HG03045 (cell line): Measurements from ENCODE around the gene ZFC3H1.
"Not testable (repeated sequence)": the region's sequence is repeated elsewhere in the genome, so short reads cannot be mapped to it uniquely, and the experiment has no call there.

Experiments
- ATAC-seq: cut with Tn5 transposase; IDR thresholded peaks from one replicate; pipeline ENCODE4 v1.9.1; 2021; ENCODE audit warnings: mild to moderate bottlenecking, moderate library complexity; ENCODE audit not compliant: unreplicated experiment

Gene ZFC3H1

DNA sequence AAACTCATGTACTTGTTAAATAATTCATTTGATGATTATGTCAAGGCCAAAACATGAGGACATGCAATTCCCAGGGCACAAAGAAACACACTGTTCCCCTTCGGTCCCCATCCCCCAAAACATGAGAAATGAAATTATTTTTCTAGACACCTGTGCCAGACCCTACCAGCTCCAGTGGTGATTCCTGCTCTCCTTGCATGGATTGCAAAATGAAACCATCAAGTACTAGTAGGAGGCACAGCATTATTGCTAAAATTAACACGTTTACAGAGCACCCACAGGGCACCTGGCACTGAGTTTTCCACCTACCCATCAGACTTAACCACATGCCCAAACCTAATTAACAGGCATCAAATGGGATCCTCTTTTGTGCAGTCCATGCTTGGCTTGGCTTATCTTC, 76.6 kb downstream of the ZFC3H1 start:
- ATAC-seq: no peak

DNA sequence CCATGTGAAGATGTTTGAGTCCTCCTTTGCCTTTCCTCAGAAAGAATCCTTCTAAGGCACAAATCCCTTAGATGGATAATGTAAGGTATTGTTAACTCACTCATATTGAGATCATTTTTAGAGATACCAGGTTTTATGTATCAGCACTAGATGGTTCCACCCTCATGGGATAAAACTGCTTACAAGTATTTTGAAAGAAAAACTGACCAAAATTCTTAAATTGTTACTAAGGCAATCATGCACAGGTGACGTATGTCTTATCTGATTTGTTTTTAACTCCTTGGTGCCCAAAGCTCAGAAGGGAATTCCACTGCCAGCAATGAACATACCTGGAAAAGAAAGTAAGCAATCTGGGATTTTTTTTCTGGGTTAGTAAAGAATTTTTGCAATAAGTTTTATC, 78.4 kb downstream of the ZFC3H1 start:
- no peak for ATAC-seq

- no peak for ATAC-seq
Observed at GRCh38 chr12:71584356-71584755, 79.3 kb downstream of the ZFC3H1 start.

- no peak for ATAC-seq
Observed at GRCh38 chr12:71582925-71583324, 80.7 kb downstream of the ZFC3H1 start.

DNA sequence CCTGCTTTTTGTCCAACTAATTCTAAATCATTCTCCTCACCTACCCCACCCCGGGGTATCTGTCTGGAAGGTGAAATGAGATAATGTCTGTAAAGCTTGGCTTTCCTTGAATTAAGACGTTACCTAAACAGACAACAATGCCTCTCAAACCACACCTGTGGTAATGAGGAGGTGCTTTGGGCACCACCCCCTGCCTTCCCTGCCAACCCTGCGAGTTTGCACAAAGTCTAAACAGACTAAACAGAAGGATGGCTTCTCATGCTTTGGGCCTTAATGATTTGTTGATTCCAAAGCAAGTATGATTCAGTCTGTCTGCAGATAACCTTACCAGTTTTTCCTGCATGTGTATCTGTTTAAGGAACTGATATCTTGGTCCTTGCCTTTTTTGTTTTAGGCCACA, 82.4 kb downstream of the ZFC3H1 start:
- no peak for ATAC-seq

- ATAC-seq: no peak
Observed at GRCh38 chr12:71578694-71579258, 84.9 kb downstream of the ZFC3H1 start.

DNA sequence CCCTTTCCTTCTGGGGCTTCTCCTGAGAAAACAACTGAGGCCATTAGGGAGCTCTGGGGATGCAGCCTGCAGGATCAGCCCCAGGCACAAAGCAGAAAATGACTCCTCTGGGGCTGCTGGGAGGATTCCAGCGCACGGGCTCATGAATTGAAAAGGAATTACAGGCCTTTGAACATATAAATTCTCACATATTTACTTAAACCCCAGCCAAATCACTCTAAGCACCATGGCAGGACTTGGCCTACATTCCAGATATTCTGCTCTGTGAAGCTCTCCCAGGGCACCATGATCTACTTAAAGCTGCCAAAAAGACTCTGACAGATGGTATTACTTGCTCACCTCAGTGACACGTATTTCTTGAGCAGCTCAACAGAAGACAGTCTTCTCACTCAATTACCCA, 87.2 kb downstream of the ZFC3H1 start:
- ATAC-seq: no peak

GRCh38 chr12:71569885-71570284, 93.8 kb downstream of the ZFC3H1 start:
- ATAC-seq: not testable (repeated sequence)

GRCh38 chr12:71567537-71567936, 96.1 kb downstream of the ZFC3H1 start:
- no peak for ATAC-seq

- no peak for ATAC-seq
Observed at GRCh38 chr12:71566655-71567054, 97.0 kb downstream of the ZFC3H1 start.

GRCh38 chr12:71565535-71565934, 98.1 kb downstream of the ZFC3H1 start:
- no peak for ATAC-seq

DNA sequence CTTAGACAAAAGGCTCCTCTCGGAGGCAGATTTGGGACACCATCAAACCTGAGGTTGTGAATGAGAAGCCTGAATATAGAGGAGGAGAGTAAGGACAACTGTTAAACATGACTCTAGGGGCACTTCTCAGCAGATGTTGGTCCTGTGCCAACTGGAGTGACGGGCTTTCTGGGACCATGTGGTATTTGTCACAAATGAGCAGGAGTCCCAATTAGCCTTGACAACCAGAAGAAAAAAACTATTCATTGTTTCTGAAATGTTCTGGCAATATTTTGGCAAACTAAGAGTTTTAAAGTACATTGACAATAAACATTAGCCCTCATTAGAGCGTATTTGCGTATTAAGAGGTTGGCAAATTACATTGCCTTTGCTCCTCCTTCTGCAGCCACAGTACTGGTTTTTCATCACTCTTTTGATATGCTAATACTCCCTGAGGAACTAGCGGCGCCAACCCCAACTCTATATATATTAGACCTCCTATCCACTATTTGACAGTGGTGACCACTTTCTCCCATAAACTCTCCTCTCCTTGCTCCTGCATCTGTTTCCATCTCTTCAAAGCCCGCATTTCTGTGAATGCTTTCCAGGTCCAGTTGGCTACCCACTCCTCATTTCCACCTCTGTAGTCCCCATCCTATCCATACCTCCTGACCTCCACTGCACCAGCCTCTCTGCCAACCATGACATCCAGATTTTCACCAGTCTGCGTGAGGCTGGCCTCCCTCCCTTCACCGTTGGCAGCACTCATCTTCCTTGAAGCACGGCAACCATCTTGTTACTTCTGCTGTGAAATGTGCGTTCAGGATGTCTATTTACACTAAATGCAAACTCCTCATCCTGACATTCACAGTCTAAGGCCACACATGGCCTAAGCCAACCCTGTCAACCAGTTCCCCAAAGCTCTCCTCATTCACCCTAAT, 100.7 kb downstream of the ZFC3H1 start:
- ATAC-seq: no peak
